ENCODE results near the gene NRL. TPM values are rescaled to one million over a fixed set of nuclear protein-coding genes. Genes with fewer than 3 reads are reported as not detected.

Gene NRL
- total RNA-seq, 1 donor from 2014 or later = 1.2 TPM

- no peak for TF ChIP-seq CTCF (conservative IDR thresholded peaks at IDR 0.05; ENCODE audit: low read depth, low read length)
- DNase-seq (ENCODE audit: low read depth) = no peak
- H3K4me3 ChIP-seq (ENCODE audit: low read depth, low read length) = no peak overlapping the region
Observed at GRCh38 chr14:24060443-24060842, 54.3 kb downstream of the NRL start.

- TF ChIP-seq CTCF (conservative IDR thresholded peaks at IDR 0.05; ENCODE audit: low read depth, low read length) = no peak
- H3K4me3 ChIP-seq (ENCODE audit: low read depth, low read length) = no peak overlapping the region
- DNase-seq (ENCODE audit: low read depth) = no peak
Observed at GRCh38 chr14:24059841-24060388, 54.8 kb downstream of the NRL start.

- no peak for DNase-seq (ENCODE audit: low read depth)
- no peak overlapping the region for H3K4me3 ChIP-seq (ENCODE audit: low read depth, low read length)
- TF ChIP-seq CTCF (conservative IDR thresholded peaks at IDR 0.05; ENCODE audit: low read depth, low read length) = no peak
Observed at GRCh38 chr14:24058951-24059475, 55.7 kb downstream of the NRL start.

GRCh38 chr14:24058260-24058950 is 56.3 kb downstream of the NRL start:
- TF ChIP-seq CTCF (conservative IDR thresholded peaks at IDR 0.05; ENCODE audit: low read depth, low read length) = peak; percentile 87
- H3K4me3 ChIP-seq (ENCODE audit: low read depth, low read length) = no peak overlapping the region
- peak; percentile 10 for DNase-seq (ENCODE audit: low read depth)

GRCh38 chr14:24057867-24058259 is 56.9 kb downstream of the NRL start:
- no peak overlapping the region for H3K4me3 ChIP-seq (ENCODE audit: low read depth, low read length)
- no peak for DNase-seq (ENCODE audit: low read depth)
- no peak for TF ChIP-seq CTCF (conservative IDR thresholded peaks at IDR 0.05; ENCODE audit: low read depth, low read length)

GRCh38 chr14:24057271-24057670 is 57.5 kb downstream of the NRL start:
- no peak for DNase-seq (ENCODE audit: low read depth)
- no peak overlapping the region for H3K4me3 ChIP-seq (ENCODE audit: low read depth, low read length)
- no peak for TF ChIP-seq CTCF (conservative IDR thresholded peaks at IDR 0.05; ENCODE audit: low read depth, low read length)

- H3K4me3 ChIP-seq (ENCODE audit: low read depth, low read length) = no peak overlapping the region
- TF ChIP-seq CTCF (conservative IDR thresholded peaks at IDR 0.05; ENCODE audit: low read depth, low read length) = no peak
- DNase-seq (ENCODE audit: low read depth) = no peak
Observed at GRCh38 chr14:24056800-24057184, 58.0 kb downstream of the NRL start.
